SU-DHL-6 (cell line): Measurements from ENCODE around the gene INPP4A.

Source experiments
- H2AFZ ChIP-seq: fragments of 200-600 bp; sonication (generic); 2 replicates; pipeline ENCODE4 v1.6.1; 2014; ENCODE audit warnings: low read depth, mild to moderate bottlenecking, moderate library complexity, mixed read lengths, antibody characterized with exemption, low read length; ENCODE audit not compliant: severe bottlenecking
- H3F3A ChIP-seq: fragments of 200-600 bp; shearing (Covaris generic); 2 replicates; pipeline ENCODE4 v1.6.0; 2016; ENCODE audit warnings: antibody characterized with exemption, mild to moderate bottlenecking; ENCODE audit not compliant: insufficient read depth
- H3K27ac ChIP-seq: fragments of 200-600 bp; sonication (generic); 2 replicates; pipeline ENCODE4 v1.5.1; 2016; ENCODE audit warnings: low read depth, mild to moderate bottlenecking, low read length, moderate library complexity, mixed read lengths
- H3K27me3 ChIP-seq: fragments of 200-600 bp; sonication (generic), shearing (Covaris generic); 2 replicates; pipeline ENCODE4 v1.6.0; 2014; ENCODE audit warnings: mild to moderate bottlenecking, low read length
- H3K36me3 ChIP-seq: fragments of 200-600 bp; sonication (generic); 2 replicates; pipeline ENCODE4 v1.6.1; 2014; ENCODE audit warnings: mild to moderate bottlenecking, low read length, mixed read lengths
- H3K4me2 ChIP-seq: fragments of 300-600, 200-600 bp; shearing (Covaris generic), sonication (generic); 2 replicates; pipeline ENCODE4 v1.6.0; 2014; ENCODE audit warnings: low read length, low read depth, mild to moderate bottlenecking; ENCODE audit not compliant: poor library complexity, severe bottlenecking
- H3K4me3 ChIP-seq: fragments of 200-600 bp; sonication (generic); 2 replicates; pipeline ENCODE4 v1.5.1; 2014; ENCODE audit warnings: antibody characterized with exemption, low read length, mild to moderate bottlenecking, mixed read lengths; ENCODE audit not compliant: insufficient read depth, poor library complexity, severe bottlenecking
- H3K79me2 ChIP-seq: fragments of 200-600 bp; sonication (generic); 2 replicates; pipeline ENCODE4 v1.6.1; 2014; ENCODE audit warnings: mild to moderate bottlenecking, low read length, moderate library complexity; ENCODE audit not compliant: insufficient read depth
- H3K9ac ChIP-seq: fragments of 200-600 bp; sonication (generic); 2 replicates; pipeline ENCODE4 v1.7.0; 2014; ENCODE audit warnings: mild to moderate bottlenecking, low read length
- H3K9me2 ChIP-seq: fragments of 200-600 bp; sonication (generic); replicated peaks from 2 replicates; pipeline ENCODE4 v1.6.1; 2014; ENCODE audit warnings: low read length; ENCODE audit not compliant: insufficient read depth
- H3K9me3 ChIP-seq: fragments of 200-600 bp; sonication (generic); 2 replicates; pipeline ENCODE4 v1.6.1; 2014; ENCODE audit warnings: low read length, mixed read lengths; ENCODE audit not compliant: insufficient read depth
- H4K20me1 ChIP-seq: fragments of 200-600 bp; sonication (generic); 2 replicates; pipeline ENCODE4 v1.6.1; 2014; ENCODE audit warnings: low read depth, mild to moderate bottlenecking, antibody characterized with exemption, low read length, moderate library complexity, mixed read lengths
- EZH2phosphoT487 ChIP-seq: fragments of 200-600 bp; sonication (generic), shearing (Covaris generic); conservative IDR thresholded peaks from 2 replicates; pipeline ENCODE4 v1.6.1; 2018; ENCODE audit warnings: mild to moderate bottlenecking, antibody characterized with exemption, low read length, moderate library complexity, mixed read lengths
- TF ChIP-seq, protein P1 (sequence below): fragments of 200-600 bp; sonication (generic); IDR thresholded peaks from one replicate; pipeline ENCODE4 v1.5.1; 2017; ENCODE audit warnings: antibody characterized with exemption, mild to moderate bottlenecking, low read length, moderate library complexity; ENCODE audit not compliant: insufficient read depth, poor library complexity, severe bottlenecking

Gene INPP4A

DNA sequence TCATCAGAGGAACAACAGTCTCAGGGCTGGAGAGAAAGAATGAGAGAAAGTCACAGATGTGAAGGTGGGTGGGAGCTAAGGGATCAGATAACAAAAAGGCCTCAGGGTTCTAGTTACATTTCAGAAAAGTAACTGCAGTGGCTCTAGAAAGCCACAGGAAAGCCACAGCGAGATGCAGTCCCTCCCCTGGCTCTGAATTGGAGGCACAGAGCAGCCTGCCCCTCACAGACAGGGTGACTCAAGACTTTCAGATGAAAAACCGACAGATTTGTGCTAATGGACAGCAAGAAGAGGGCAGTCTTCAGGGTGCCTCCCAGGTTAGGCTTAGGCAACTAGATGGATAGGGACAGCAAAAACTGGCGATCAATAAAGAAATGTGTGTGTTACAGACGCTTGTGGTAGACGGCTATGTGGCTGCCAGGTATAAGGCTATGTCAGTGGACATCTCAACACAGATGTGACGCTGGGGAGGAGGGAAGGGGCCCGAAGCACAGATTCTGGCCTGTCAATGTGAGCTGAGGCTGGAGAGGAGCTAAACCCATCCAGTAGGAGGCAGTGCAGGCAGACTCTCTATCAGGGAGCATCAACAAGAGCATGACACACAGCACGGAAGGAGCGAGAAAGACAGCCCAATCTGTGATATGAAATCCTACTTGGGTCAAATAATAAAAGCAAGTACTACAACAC lies 189.9 kb downstream of the INPP4A start:
- no peaks in the 10 kb centered on the region for H3K9me2 ChIP-seq
- H3K27ac ChIP-seq: no peak overlapping the region
- no peak overlapping the region for H3K4me2 ChIP-seq
- H3K9ac ChIP-seq: no peak overlapping the region
- H3K79me2 ChIP-seq: no peaks in the 10 kb centered on the region
- TF ChIP-seq EZH2phosphoT487: no peak
- TF ChIP-seq, protein P1, sequence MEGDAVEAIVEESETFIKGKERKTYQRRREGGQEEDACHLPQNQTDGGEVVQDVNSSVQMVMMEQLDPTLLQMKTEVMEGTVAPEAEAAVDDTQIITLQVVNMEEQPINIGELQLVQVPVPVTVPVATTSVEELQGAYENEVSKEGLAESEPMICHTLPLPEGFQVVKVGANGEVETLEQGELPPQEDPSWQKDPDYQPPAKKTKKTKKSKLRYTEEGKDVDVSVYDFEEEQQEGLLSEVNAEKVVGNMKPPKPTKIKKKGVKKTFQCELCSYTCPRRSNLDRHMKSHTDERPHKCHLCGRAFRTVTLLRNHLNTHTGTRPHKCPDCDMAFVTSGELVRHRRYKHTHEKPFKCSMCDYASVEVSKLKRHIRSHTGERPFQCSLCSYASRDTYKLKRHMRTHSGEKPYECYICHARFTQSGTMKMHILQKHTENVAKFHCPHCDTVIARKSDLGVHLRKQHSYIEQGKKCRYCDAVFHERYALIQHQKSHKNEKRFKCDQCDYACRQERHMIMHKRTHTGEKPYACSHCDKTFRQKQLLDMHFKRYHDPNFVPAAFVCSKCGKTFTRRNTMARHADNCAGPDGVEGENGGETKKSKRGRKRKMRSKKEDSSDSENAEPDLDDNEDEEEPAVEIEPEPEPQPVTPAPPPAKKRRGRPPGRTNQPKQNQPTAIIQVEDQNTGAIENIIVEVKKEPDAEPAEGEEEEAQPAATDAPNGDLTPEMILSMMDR: no peak
- H3K27me3 ChIP-seq: no peaks in the 10 kb centered on the region
- no peaks in the 10 kb centered on the region for H3K9me3 ChIP-seq
- no peaks in the 10 kb centered on the region for H4K20me1 ChIP-seq
- no peaks in the 10 kb centered on the region for H3F3A ChIP-seq
- H3K36me3 ChIP-seq: no peaks in the 10 kb centered on the region
- H2AFZ ChIP-seq: no peak overlapping the region
- no peak overlapping the region for H3K4me3 ChIP-seq

DNA sequence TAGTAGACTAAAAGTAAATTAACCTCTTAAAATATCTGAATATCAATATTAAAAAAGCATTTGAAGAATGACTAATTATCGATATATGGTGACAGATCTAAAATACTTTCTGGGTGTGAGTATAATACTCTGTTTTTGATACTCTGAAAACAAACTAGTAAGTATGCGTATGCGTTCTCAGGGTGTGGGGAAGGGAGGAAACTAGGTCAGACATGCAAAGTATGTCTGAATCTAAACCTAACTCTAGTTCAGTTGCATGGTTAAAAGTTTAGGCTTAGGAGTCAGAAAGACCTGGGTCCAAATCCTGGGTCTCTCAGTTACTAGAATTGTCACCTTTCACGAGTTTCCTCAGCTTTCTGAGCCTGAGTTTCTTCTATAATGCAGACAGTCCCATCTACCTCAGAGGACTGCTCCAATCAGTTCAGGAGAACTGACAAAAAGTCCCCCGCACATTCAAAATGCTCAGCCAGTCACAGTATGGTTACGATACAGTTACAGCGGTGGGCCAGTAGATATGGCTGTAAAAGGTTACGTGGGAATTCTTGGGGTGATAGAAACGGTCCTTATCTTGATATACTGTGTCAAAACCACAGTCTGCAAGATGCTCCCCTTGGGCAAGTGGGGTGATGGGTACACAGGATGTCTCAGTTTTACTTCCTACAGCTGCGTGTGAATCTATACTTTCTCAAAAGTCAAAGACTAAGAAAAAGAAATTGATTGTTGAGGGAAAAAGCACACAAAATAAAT lies 192.9 kb downstream of the INPP4A start:
- H3K4me3 ChIP-seq: no peak overlapping the region
- H3K27me3 ChIP-seq: no peaks in the 10 kb centered on the region
- H3K9ac ChIP-seq: no peak overlapping the region
- H3K9me3 ChIP-seq: no peaks in the 10 kb centered on the region
- no peaks in the 10 kb centered on the region for H3K9me2 ChIP-seq
- H3K27ac ChIP-seq: no peak overlapping the region
- H4K20me1 ChIP-seq: no peaks in the 10 kb centered on the region
- no peaks in the 10 kb centered on the region for H3K79me2 ChIP-seq
- no peak overlapping the region for H2AFZ ChIP-seq
- TF ChIP-seq, protein P1: no peak
- no peak for TF ChIP-seq EZH2phosphoT487
- no peaks in the 10 kb centered on the region for H3F3A ChIP-seq
- H3K36me3 ChIP-seq: no peaks in the 10 kb centered on the region
- no peak overlapping the region for H3K4me2 ChIP-seq

DNA sequence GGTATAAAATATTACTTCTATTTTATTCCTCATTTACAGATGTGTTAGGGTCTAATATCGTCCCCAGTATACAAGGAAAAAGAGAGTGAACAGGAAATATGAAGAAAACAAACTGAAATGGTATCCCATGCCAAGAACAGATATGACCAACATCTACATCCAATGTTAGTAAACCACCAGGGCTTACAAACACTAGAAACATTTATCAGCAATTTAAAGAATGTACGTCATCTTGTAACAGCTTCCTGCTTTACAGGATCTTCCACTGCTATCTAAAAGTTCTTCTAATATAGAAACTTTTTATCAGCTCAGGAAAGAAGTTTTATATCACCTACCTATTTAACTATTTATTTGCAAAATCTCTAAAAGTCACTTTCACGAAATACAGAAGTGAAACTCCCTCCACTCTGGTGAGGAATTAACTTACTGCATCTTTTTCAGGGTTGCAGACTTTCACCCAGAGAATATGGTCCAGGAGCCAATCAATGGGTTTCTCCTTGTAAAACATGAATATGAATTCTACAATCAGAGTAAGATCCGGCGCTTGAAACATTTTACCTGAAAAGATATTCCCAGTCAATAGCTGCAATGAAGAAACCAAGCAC lies 198.9 kb downstream of the INPP4A start:
- Histone ChIP-seq H2AFZ (no peak overlapping the region), H3F3A (no peaks in the 10 kb centered on the region)
- TF ChIP-seq, protein P1: no peak
- no peak for TF ChIP-seq EZH2phosphoT487

More for the DNA sequence above, 198.9 kb downstream of the INPP4A start:
- Histone ChIP-seq H3K9me2 (no peaks in the 10 kb centered on the region), H3K36me3 (no peaks in the 10 kb centered on the region), H3K27me3 (no peaks in the 10 kb centered on the region), H3K9ac (no peak overlapping the region), H3K4me3 (no peak overlapping the region), H3K4me2 (no peak overlapping the region), H3K27ac (no peak overlapping the region), H3K9me3 (no peaks in the 10 kb centered on the region), H3K79me2 (no peaks in the 10 kb centered on the region), H4K20me1 (no peaks in the 10 kb centered on the region)
